Brain microvascular endothelial cell (primary cell): ENCODE results near the gene KCNH1.

ENCODE experiments used
- DNase-seq: peaks from one replicate; pipeline ENCODE4 v3.0.0-alpha.2; 2020
- H3K27ac ChIP-seq: fragments of 250-450 bp; sonication (Bioruptor Pico); 2 replicates; pipeline ENCODE4 v1.5.1; 2020; ENCODE audit warnings: mild to moderate bottlenecking, moderate library complexity
- H3K27me3 ChIP-seq: fragments of 250-450 bp; sonication (Bioruptor Pico); replicated peaks from 2 replicates; pipeline ENCODE4 v1.5.1; 2020; ENCODE audit warnings: mild to moderate bottlenecking
- H3K36me3 ChIP-seq: fragments of 250-450 bp; sonication (Bioruptor Pico); replicated peaks from 2 replicates; pipeline ENCODE4 v1.5.1; 2020; ENCODE audit warnings: mild to moderate bottlenecking
- H3K4me3 ChIP-seq: 2 replicates; pipeline ENCODE4 v1.5.1; 2011; ENCODE audit warnings: low read depth, mild to moderate bottlenecking, control low read depth, low read length, moderate library complexity
- in situ Hi-C: cut with HindIII; loops from 2 replicates; pipeline ENCODE4 v1.10.0; 2017; ENCODE audit warnings: low sequenced_read_pairs, low pct_ligation_motif_present
- TF ChIP-seq, protein P1 (sequence below): IDR thresholded peaks from 2 replicates; pipeline ENCODE4 v1.5.1; 2011; ENCODE audit warnings: low read depth, mild to moderate bottlenecking, moderate library complexity, low read length, control low read depth, inconsistent platforms; ENCODE audit errors: missing control alignments

The KCNH1 gene

DNA sequence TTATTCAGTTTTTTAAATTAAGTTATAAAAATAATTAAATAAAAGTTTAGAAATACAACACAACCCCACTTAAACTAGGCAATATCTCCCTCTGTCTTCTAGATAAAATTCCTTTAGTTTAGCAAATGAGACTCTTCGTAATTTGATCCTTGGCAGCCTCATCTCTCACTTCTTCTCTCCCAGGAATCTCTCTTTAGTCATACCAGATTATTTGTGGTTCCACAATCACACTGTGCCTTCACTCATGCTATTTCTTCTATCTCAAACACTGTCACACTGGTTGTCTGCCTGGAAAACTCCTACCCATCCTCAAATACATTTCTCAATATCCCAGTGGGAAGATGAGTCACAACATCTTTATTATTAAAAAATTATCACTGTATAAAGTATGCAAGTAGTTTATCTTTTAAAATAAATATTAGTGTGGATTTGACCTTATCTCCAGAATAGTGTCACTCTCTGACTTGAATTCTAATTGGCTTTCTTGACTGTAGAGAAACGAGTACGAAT lies 195.5 kb downstream of the KCNH1 start:
- H3K4me3 ChIP-seq: no peak overlapping the region
- TF ChIP-seq, protein P1, sequence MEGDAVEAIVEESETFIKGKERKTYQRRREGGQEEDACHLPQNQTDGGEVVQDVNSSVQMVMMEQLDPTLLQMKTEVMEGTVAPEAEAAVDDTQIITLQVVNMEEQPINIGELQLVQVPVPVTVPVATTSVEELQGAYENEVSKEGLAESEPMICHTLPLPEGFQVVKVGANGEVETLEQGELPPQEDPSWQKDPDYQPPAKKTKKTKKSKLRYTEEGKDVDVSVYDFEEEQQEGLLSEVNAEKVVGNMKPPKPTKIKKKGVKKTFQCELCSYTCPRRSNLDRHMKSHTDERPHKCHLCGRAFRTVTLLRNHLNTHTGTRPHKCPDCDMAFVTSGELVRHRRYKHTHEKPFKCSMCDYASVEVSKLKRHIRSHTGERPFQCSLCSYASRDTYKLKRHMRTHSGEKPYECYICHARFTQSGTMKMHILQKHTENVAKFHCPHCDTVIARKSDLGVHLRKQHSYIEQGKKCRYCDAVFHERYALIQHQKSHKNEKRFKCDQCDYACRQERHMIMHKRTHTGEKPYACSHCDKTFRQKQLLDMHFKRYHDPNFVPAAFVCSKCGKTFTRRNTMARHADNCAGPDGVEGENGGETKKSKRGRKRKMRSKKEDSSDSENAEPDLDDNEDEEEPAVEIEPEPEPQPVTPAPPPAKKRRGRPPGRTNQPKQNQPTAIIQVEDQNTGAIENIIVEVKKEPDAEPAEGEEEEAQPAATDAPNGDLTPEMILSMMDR: no peak
- H3K36me3 ChIP-seq: no peaks in the 10 kb centered on the region
- H3K27ac ChIP-seq: no peak overlapping the region
- no peaks in the 10 kb centered on the region for H3K27me3 ChIP-seq
- in situ Hi-C loops: no loop called here
- DNase-seq: no peak

DNA sequence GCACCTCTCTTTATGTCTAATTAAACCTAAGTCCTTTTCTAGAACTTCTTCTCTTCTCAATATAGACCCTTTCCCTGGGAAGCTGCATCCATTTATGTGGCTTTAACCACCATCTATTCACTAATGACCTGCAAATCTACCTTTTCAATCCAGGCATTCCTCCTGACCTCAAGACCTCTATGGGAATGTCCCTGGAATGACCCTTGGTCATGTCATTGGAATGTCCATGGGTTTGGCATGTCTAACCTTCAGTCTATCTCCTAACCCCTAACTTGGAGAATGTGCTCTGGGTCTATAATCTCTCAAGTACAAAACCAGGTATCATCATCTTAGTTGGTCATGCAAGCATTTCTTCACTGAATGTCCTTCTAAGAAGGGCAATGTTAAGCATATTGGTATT lies 196.1 kb downstream of the KCNH1 start:
- TF ChIP-seq, protein P1: no peak
- H3K27me3 ChIP-seq: no peaks in the 10 kb centered on the region
- DNase-seq: no peak
- H3K36me3 ChIP-seq: no peaks in the 10 kb centered on the region
- no peak overlapping the region for H3K27ac ChIP-seq
- in situ Hi-C loops: no loop called here
- H3K4me3 ChIP-seq: no peak overlapping the region

DNA sequence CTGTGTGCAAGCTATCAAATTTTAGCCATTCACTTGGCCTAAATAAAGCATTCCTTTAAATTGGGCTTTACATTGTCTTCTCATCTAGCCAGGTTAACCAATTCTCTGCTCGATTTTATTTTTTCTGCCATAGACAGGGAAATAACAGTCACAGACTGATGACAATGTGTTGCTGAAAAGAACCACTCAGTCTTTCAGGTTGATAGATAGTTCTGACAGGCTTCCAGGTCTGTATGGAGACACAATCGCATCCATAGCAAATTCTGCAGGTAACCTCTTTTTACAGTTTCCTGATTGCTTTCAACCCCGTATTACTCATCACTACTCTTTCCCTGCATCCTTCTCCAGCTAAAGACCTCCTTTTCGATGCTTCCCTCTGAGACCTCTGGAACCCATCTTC lies 198.0 kb downstream of the KCNH1 start:
- DNase-seq: no peak
- TF ChIP-seq, protein P1: no peak
- in situ Hi-C loops: no loop called here
- Histone ChIP-seq H3K36me3 (no peaks in the 10 kb centered on the region), H3K27me3 (no peaks in the 10 kb centered on the region), H3K4me3 (no peak overlapping the region), H3K27ac (no peak overlapping the region)

DNA sequence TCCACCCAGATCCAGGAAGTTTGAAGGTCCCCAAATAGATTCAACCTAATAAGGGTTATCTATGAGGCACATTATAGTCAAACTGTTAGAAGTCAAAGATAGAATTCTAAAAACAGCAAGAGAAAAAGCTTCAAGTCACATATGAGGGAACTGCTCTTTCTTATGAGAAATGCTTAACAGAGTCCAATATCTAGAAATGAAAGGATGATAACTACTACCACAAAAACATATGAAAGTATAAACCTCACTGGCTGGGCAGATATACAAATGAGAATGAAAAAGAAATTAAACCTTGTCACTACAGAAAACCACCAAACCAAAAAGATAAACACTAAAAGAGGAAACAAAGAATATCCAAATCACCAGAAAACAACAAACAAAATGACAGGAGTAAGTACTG lies 201.8 kb downstream of the KCNH1 start:
- Histone ChIP-seq H3K36me3 (no peaks in the 10 kb centered on the region), H3K27me3 (no peaks in the 10 kb centered on the region), H3K27ac (no peak overlapping the region), H3K4me3 (no peak overlapping the region)
- TF ChIP-seq, protein P1: no peak
- in situ Hi-C loops: no loop called here
- DNase-seq: no peak

DNA sequence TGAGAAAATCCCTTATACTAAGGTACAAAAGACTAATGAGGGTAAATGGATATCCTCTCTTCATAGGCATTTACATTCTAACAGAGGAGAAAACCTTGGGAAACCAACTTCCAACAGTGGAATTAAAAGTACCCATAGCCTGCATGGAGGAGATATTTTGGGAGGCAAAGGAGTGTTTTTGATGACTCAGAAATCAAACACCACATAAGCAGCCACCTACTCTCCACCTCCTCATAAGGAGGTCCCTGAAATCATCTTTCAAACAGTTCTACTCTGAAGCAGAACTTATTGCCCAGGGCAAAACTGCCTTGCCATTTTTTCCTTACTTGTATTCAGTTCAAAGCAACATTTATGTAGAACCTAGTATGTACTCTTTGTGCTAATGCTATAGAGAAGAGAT lies 211.3 kb downstream of the KCNH1 start:
- DNase-seq: no peak
- no peaks in the 10 kb centered on the region for H3K27me3 ChIP-seq
- no peak overlapping the region for H3K27ac ChIP-seq
- H3K36me3 ChIP-seq: no peaks in the 10 kb centered on the region
- in situ Hi-C loops: no loop called here
- TF ChIP-seq, protein P1: no peak
- no peak overlapping the region for H3K4me3 ChIP-seq

DNA sequence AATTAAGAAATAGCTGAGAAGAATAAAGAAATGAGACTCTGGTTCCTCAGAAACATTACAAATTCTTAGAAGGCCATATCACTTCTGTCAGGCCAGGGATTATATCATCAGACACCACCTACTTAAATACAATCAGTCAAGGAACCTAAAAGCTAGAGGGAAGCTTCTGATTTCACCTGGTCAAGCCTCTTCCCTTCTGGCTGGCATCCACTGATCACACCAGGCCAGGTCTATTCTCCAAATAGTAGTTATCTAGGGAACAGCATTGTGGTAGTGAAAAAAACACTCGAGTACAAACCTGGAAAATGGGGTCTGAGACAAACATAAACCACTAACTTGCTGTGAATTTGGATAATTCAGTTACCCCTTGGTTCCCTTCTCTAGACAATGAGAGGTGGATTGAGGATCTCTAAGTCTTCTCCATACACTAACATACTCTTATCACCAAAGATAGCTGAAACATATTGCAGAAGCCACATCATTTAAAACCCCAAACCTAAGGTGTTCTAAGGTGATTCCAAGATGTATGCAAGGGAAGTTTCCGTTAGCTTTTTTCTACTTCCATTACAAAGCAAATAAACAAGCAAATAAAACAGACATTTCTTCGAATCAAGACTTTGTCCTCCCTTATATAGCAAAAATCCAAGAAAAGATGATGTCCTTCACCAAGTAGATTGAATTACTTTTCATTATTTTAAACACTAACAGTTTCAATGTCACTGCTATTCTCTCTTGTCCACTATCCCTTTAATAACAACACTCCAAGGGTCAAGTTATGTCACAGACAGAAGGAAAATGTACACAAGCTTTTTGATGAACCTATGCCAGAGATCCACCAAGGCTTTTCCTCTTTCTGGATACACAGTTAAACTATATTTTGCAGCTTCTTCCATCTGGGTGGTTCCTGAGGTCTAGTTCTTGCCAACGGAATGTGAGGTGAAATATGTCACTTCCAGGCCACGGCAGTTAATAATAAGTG lies 212.9 kb downstream of the KCNH1 start:
- no peak overlapping the region for H3K4me3 ChIP-seq
- in situ Hi-C loops: no loop called here
- H3K27ac ChIP-seq: no peak overlapping the region
- TF ChIP-seq, protein P1: no peak
- DNase-seq: no peak
- H3K36me3 ChIP-seq: no peaks in the 10 kb centered on the region
- H3K27me3 ChIP-seq: no peaks in the 10 kb centered on the region
